ENCODE measurements around the gene CAMTA1. TPM values are rescaled to one million over a fixed set of nuclear protein-coding genes. Genes with fewer than 3 reads are reported as not detected.

The CAMTA1 gene
- total RNA-seq, 6 donors from 2014 or later: 38.8 to 74.0 (median 46.1) TPM

- TF ChIP-seq CTCF (IDR thresholded peaks at IDR 0.05): no peak
- no peak for TF ChIP-seq EP300 (IDR thresholded peaks at IDR 0.05)
- no peak for TF ChIP-seq POLR2A (IDR thresholded peaks at IDR 0.05)
- TF ChIP-seq POLR2AphosphoS5 (IDR thresholded peaks at IDR 0.05): no peak
- peaks cover 5 to 12% (median 10%) of the 10 kb centered on the region in 4 donors for H3K9me3 ChIP-seq
- no peaks in the 10 kb centered on the region for H3K36me3 ChIP-seq
- no peak for DNase-seq
- H3K4me1 ChIP-seq: no peaks in the 10 kb centered on the region
- no peak overlapping the region for H3K4me3 ChIP-seq
- no peak overlapping the region for H3K27ac ChIP-seq
- ATAC-seq (ENCODE audit: low FRiP score in 2 of 2): no peak
- H3K27me3 ChIP-seq: no peaks in the 10 kb centered on the region
- 52 to 72% methylated on average over 3 of the region's 3 CpGs for WGBS, 2 donors
Observed at GRCh38 chr1:7178741-7179140, 393.5 kb downstream of the CAMTA1 start.

- no peaks in the 10 kb centered on the region for H3K4me1 ChIP-seq
- no peak overlapping the region for H3K4me3 ChIP-seq
- H3K27ac ChIP-seq: no peak overlapping the region
- H3K27me3 ChIP-seq: no peaks in the 10 kb centered on the region
- ATAC-seq (ENCODE audit: low FRiP score in 2 of 2) (no peak), DNase-seq (no peak)
- no peaks in the 10 kb centered on the region for H3K36me3 ChIP-seq
- peaks cover 2 to 8% (median 7%) of the 10 kb centered on the region in 4 donors for H3K9me3 ChIP-seq
- WGBS, 2 donors: 74 to 85% methylated on average over 8 of the region's 8 CpGs
- no peak for TF ChIP-seq POLR2AphosphoS5 (IDR thresholded peaks at IDR 0.05)
- no peak for TF ChIP-seq EP300 (IDR thresholded peaks at IDR 0.05)
- TF ChIP-seq POLR2A (IDR thresholded peaks at IDR 0.05): no peak
Observed at GRCh38 chr1:7185721-7186120, 400.5 kb downstream of the CAMTA1 start.

- ATAC-seq (ENCODE audit: low FRiP score in 2 of 2) (no peak), DNase-seq (no peak)
- Histone ChIP-seq H3K36me3 (no peaks in the 10 kb centered on the region), H3K4me1 (no peaks in the 10 kb centered on the region), H3K4me3 (no peak overlapping the region), H3K9me3 (no peaks in the 10 kb centered on the region), H3K27ac (no peak overlapping the region), H3K27me3 (no peaks in the 10 kb centered on the region)
- 59 to 61% methylated on average over 8 of the region's 8 CpGs for WGBS, 2 donors
- TF ChIP-seq CTCF (IDR thresholded peaks at IDR 0.05) (no peak), POLR2AphosphoS5 (IDR thresholded peaks at IDR 0.05) (no peak), EP300 (IDR thresholded peaks at IDR 0.05) (no peak), POLR2A (IDR thresholded peaks at IDR 0.05) (no peak)
Observed at GRCh38 chr1:7186382-7187111, 401.3 kb downstream of the CAMTA1 start.

- DNase-seq (no peak), ATAC-seq (ENCODE audit: low FRiP score in 2 of 2) (no peak)
- no peak for TF ChIP-seq EP300 (IDR thresholded peaks at IDR 0.05)
- WGBS, 2 donors: 73 to 80% methylated on average over 4 of the region's 4 CpGs
- H3K27ac ChIP-seq: no peak overlapping the region
- H3K9me3 ChIP-seq: no peaks in the 10 kb centered on the region
- no peaks in the 10 kb centered on the region for H3K4me1 ChIP-seq
- no peaks in the 10 kb centered on the region for H3K36me3 ChIP-seq
- H3K27me3 ChIP-seq: no peaks in the 10 kb centered on the region
- no peak overlapping the region for H3K4me3 ChIP-seq
Observed at GRCh38 chr1:7187112-7187493, 401.8 kb downstream of the CAMTA1 start.

- no peak for DNase-seq
- H3K36me3 ChIP-seq: no peaks in the 10 kb centered on the region
- ATAC-seq (ENCODE audit: low FRiP score in 2 of 2): no peak
- H3K4me1 ChIP-seq: no peaks in the 10 kb centered on the region
- H3K27me3 ChIP-seq: no peaks in the 10 kb centered on the region
- H3K27ac ChIP-seq: no peak overlapping the region
- 91 to 94% methylated on average over 3 of the region's 3 CpGs for WGBS, 2 donors
- H3K4me3 ChIP-seq: no peak overlapping the region
- TF ChIP-seq CTCF (IDR thresholded peaks at IDR 0.05) (no peak), POLR2AphosphoS5 (IDR thresholded peaks at IDR 0.05) (no peak), EP300 (IDR thresholded peaks at IDR 0.05) (no peak), POLR2A (IDR thresholded peaks at IDR 0.05) (no peak)
- no peaks in the 10 kb centered on the region for H3K9me3 ChIP-seq
Observed at GRCh38 chr1:7190261-7190660, 405.0 kb downstream of the CAMTA1 start.

GRCh38 chr1:7192453-7192852 lies 407.2 kb downstream of the CAMTA1 start:
- no peaks in the 10 kb centered on the region for H3K36me3 ChIP-seq
- no peak for ATAC-seq (ENCODE audit: low FRiP score in 2 of 2)
- no peak overlapping the region for H3K4me3 ChIP-seq
- H3K27ac ChIP-seq: no peak overlapping the region
- H3K27me3 ChIP-seq: no peaks in the 10 kb centered on the region
- DNase-seq: peak in 1 of 2 donors; percentile 52
- H3K4me1 ChIP-seq: no peaks in the 10 kb centered on the region
- TF ChIP-seq POLR2AphosphoS5 (IDR thresholded peaks at IDR 0.05) (no peak), CTCF (IDR thresholded peaks at IDR 0.05) (no peak), POLR2A (IDR thresholded peaks at IDR 0.05) (no peak), EP300 (IDR thresholded peaks at IDR 0.05) (no peak)
- WGBS, 2 donors: 94 to 97% methylated on average over 6 to 10 of the region's 10 CpGs
- no peaks in the 10 kb centered on the region for H3K9me3 ChIP-seq

Measured in upper lobe of left lung (tissue), 6 donors.